Measurements from ENCODE around the gene LRRN4.

GRCh38 chr20:6006603-6006949 is 47.3 kb downstream of the LRRN4 start:
- TF ChIP-seq, protein P1, sequence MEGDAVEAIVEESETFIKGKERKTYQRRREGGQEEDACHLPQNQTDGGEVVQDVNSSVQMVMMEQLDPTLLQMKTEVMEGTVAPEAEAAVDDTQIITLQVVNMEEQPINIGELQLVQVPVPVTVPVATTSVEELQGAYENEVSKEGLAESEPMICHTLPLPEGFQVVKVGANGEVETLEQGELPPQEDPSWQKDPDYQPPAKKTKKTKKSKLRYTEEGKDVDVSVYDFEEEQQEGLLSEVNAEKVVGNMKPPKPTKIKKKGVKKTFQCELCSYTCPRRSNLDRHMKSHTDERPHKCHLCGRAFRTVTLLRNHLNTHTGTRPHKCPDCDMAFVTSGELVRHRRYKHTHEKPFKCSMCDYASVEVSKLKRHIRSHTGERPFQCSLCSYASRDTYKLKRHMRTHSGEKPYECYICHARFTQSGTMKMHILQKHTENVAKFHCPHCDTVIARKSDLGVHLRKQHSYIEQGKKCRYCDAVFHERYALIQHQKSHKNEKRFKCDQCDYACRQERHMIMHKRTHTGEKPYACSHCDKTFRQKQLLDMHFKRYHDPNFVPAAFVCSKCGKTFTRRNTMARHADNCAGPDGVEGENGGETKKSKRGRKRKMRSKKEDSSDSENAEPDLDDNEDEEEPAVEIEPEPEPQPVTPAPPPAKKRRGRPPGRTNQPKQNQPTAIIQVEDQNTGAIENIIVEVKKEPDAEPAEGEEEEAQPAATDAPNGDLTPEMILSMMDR (IDR thresholded peaks at IDR 0.05; ENCODE audit: control extremely low read depth in 1 of 3, insufficient read depth in 1 of 3, low read depth in 1 of 3, low read length in 3 of 3): no peak
- TF ChIP-seq EZH2 (IDR thresholded peaks at IDR 0.05; ENCODE audit: low read depth, low read length, severe bottlenecking): no peak

All from H1 (cell line).